PC-3 (cell line): ENCODE data around the gene ARRB2. TPM values are rescaled to one million over a fixed set of nuclear protein-coding genes. Genes with fewer than 3 reads are reported as not detected.

ENCODE experiments used
- ATAC-seq: fragments of 200-7000 bp; cut with Tn5 transposase; 2 replicates; pipeline ENCODE4 v1.9.1; 2020; ENCODE audit warnings: mild to moderate bottlenecking, moderate library complexity
- BruUV-seq: library from RNA; stranded (reverse); fragments of 400-500 nt; replicated peaks from 2 replicates; lab custom pipeline; 2021; lab: Mats Ljungman, UMichigan
- CTCF ChIA-PET: fragments of 300-600 bp; sonication (Branson Sonifier 250); formaldehyde crosslinking; loops from one replicate; lab custom pipeline; 2022; ENCODE audit warnings: antibody characterized with exemption; lab: Charles Lee
- POLR2A ChIA-PET: fragments of 300-600 bp; sonication (Branson Sonifier 250); formaldehyde crosslinking; loops from one replicate; lab custom pipeline; 2022; ENCODE audit warnings: antibody characterized with exemption; ENCODE audit not compliant: unreplicated experiment; lab: Charles Lee
- DNase-seq: peaks from one replicate; pipeline ENCODE4 v3.0.0-alpha.2; 2015
- H2AFZ ChIP-seq: fragments of 300-600 bp; sonication (generic); 2 replicates; pipeline ENCODE4 v1.6.0; 2016; ENCODE audit warnings: antibody characterized with exemption, low read length
- H3F3A ChIP-seq: fragments of 300-600 bp; sonication (generic); one replicate; pipeline ENCODE4 v1.6.0; 2017; ENCODE audit warnings: antibody characterized with exemption, low read length, control low read depth, mild to moderate bottlenecking; ENCODE audit not compliant: unreplicated experiment
- H3K27ac ChIP-seq: fragments of 300-600 bp; sonication (generic); 2 replicates; pipeline ENCODE4 v1.5.1; 2016; ENCODE audit warnings: mild to moderate bottlenecking, low read length
- H3K27me3 ChIP-seq: fragments of 300-600 bp; sonication (generic); 2 replicates; pipeline ENCODE4 v1.6.1; 2016; ENCODE audit warnings: low read length, mixed read lengths
- H3K36me3 ChIP-seq: fragments of 300-600 bp; sonication (generic); 2 replicates; pipeline ENCODE4 v1.6.1; 2016; ENCODE audit warnings: low read depth, mixed run types, low read length, mixed read lengths
- H3K4me1 ChIP-seq: fragments of 300-600 bp; sonication (generic); 2 replicates; pipeline ENCODE4 v1.5.1; 2016; ENCODE audit warnings: low read length; ENCODE audit not compliant: insufficient read depth
- H3K4me2 ChIP-seq: fragments of 300-600 bp; sonication (generic); 2 replicates; pipeline ENCODE4 v1.6.0; 2016; ENCODE audit warnings: low read length
- H3K4me3 ChIP-seq: fragments of 300-600 bp; sonication (generic); 2 replicates; pipeline ENCODE4 v1.5.1; 2016; ENCODE audit warnings: mild to moderate bottlenecking, low read length, mixed read lengths
- H3K79me2 ChIP-seq: fragments of 300-600 bp; sonication (generic); 2 replicates; pipeline ENCODE4 v1.6.1; 2017; ENCODE audit warnings: low read length, mixed read lengths
- H3K9ac ChIP-seq: fragments of 300-600 bp; sonication (generic); 2 replicates; pipeline ENCODE4 v1.6.0; 2016; ENCODE audit warnings: mild to moderate bottlenecking, low read length
- H3K9me2 ChIP-seq: fragments of 300-600 bp; sonication (generic); replicated peaks from 2 replicates; pipeline ENCODE4 v1.6.1; 2016; ENCODE audit warnings: mixed run types, low read length, mixed read lengths
- H3K9me3 ChIP-seq: fragments of 300-600 bp; sonication (generic); 2 replicates; pipeline ENCODE4 v1.6.1; 2016; ENCODE audit warnings: low read length, mixed read lengths
- H4K20me1 ChIP-seq: fragments of 300-600 bp; sonication (generic); 2 replicates; pipeline ENCODE4 v1.6.1; 2016; ENCODE audit warnings: low read length, mixed read lengths
- EZH2 ChIP-seq: fragments of 300-600 bp; sonication (generic); IDR thresholded peaks from one replicate; pipeline ENCODE4 v1.6.1; 2017; ENCODE audit warnings: antibody characterized with exemption, mild to moderate bottlenecking, low read length; ENCODE audit not compliant: unreplicated experiment
- EZH2phosphoT487 ChIP-seq: fragments of 300-600 bp; sonication (generic); IDR thresholded peaks from 2 replicates; pipeline ENCODE4 v1.6.1; 2018; ENCODE audit warnings: mild to moderate bottlenecking, antibody characterized with exemption, low read length, borderline replicate concordance
- intact Hi-C: fragments of 100-400 bp; cut with micrococcal nuclease; formaldehyde crosslinking; loops from 2 replicates; pipeline ENCODE4 v1.9.0; 2023
- total RNA-seq: library from RNA; depleted of rRNA; stranded (reverse); fragments of >200 nt; gene quantifications from 2 replicates; pipeline ENCODE4 v1.2.3, GENCODE V29; 2014
- TF ChIP-seq, protein P1 (sequence below): fragments of 300-600 bp; sonication (generic); conservative IDR thresholded peaks from 2 replicates; pipeline ENCODE4 v1.5.1; 2017; ENCODE audit warnings: antibody characterized with exemption, low read depth, mild to moderate bottlenecking, low read length

ARRB2 gene
- total RNA-seq, 1 experiment from 2014 or later, result 28.1 TPM

DNA sequence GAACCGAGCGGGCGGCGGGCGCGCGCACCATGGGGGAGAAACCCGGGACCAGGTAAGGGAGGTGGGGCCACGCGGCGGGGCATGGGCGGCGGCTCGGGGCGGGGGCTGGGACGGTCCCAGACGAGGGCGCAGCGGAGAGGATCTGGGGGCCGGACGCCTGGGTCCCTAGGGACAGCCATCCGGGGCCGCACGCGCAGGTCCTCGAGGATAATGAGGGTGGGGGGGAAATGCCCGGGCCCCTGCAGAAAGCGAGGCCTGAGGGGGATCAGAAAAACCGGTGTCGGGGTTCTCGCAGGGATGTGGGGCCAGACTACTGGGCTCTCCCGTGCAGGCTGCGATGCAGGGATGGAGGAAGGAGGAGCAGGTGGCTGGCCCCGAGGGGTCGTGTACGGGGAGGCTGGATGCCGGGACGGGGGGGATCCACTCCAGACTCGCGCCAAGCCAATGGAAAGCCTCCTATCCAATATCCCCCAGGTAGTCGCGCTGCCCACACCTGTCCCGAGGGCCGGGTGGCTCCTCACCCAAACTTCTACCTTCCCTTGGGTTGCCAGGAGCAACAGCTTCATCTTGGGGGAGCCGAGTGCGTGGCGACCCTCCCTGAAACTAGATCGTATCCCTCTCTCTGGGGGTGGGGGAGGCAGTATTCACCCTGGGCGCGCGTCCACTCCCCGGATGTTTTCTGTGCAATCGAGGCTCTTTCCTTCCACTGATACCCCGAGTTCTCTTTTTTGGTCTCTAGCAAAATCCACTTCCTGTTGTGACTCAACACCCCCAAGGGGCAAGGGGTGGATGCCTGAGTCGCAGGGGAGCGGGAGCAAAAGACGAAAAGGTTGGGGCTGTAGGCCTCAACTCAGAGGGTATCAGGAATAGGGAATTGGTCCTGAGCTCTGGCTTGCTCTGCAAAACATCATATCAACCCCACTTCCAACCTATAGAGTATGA, 532 bp downstream of the ARRB2 start:
- no peaks in the 10 kb centered on the region for H4K20me1 ChIP-seq
- peaks cover 10% of the 10 kb centered on the region for H3K4me1 ChIP-seq
- no peaks in the 10 kb centered on the region for H3K27me3 ChIP-seq
- H3K27ac ChIP-seq, result peak overlapping the region; percentile 60; the same call in 1 of the 2 replicates
- H3K36me3 ChIP-seq, result no peaks in the 10 kb centered on the region
- ChIA-PET CTCF (interaction anchor here (0.7 to 1.4 kb wide), 4 partner anchors 11 to 79 kb away, joined by 3 to 8 read pairs (median 6); partner anchors contain the start of gene MED11), POLR2A (no interaction called here)
- no peak for ATAC-seq
- H3K4me3 ChIP-seq, result peak overlapping the region; percentile 74
- BruUV-seq, result TSS peak; percentile 29
- H3K4me2 ChIP-seq, result peak overlapping the region; percentile 86
- intact Hi-C loops, result loop anchor here (1.0 kb wide), 1 partner anchor 20 kb away; the partner anchor contains the start of gene MED11
- H3K79me2 ChIP-seq, result peaks cover 19% of the 10 kb centered on the region
- no peak for DNase-seq
- no peaks in the 10 kb centered on the region for H3F3A ChIP-seq
- TF ChIP-seq EZH2phosphoT487 (no peak), EZH2 (no peak)
- TF ChIP-seq, protein P1, sequence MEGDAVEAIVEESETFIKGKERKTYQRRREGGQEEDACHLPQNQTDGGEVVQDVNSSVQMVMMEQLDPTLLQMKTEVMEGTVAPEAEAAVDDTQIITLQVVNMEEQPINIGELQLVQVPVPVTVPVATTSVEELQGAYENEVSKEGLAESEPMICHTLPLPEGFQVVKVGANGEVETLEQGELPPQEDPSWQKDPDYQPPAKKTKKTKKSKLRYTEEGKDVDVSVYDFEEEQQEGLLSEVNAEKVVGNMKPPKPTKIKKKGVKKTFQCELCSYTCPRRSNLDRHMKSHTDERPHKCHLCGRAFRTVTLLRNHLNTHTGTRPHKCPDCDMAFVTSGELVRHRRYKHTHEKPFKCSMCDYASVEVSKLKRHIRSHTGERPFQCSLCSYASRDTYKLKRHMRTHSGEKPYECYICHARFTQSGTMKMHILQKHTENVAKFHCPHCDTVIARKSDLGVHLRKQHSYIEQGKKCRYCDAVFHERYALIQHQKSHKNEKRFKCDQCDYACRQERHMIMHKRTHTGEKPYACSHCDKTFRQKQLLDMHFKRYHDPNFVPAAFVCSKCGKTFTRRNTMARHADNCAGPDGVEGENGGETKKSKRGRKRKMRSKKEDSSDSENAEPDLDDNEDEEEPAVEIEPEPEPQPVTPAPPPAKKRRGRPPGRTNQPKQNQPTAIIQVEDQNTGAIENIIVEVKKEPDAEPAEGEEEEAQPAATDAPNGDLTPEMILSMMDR, result no peak
- no peaks in the 10 kb centered on the region for H3K9me3 ChIP-seq
- H2AFZ ChIP-seq, result peak overlapping the region; percentile 77
- peak overlapping the region; percentile 66 for H3K9ac ChIP-seq
- no peaks in the 10 kb centered on the region for H3K9me2 ChIP-seq

DNA sequence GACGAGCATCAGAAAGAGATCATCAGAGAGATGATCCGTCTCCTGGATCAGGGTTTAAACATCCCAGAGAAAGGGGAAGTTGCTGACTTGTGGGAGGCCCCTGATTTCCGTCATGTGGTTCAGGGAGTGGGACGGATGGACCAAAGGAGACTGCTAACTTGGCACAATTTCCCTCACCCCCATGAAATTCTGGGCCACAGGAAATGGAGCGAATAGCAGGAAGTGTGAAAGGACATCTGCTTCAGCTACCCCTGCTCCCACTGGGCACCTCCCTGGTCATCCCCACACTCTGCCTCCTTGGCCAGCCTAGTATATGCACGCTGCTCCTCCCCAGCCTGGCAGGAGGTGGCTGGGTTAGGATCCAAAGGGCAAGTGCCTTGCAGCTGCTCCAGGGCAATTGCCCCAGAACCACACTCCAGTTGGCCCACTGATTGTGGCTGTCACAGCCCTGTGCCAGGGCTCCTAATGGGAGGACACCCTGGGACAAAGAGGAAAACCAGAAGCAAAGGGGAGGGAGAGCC, 1.3 kb downstream of the ARRB2 start:
- Histone ChIP-seq H3F3A (no peaks in the 10 kb centered on the region), H3K27ac (no peak overlapping the region), H3K4me2 (peak overlapping the region; percentile 86), H3K79me2 (peaks cover 19% of the 10 kb centered on the region), H3K9me2 (no peaks in the 10 kb centered on the region), H2AFZ (no peak overlapping the region), H3K4me3 (peak overlapping the region; percentile 74; the same call in 1 of the 2 replicates), H4K20me1 (no peaks in the 10 kb centered on the region), H3K9me3 (no peaks in the 10 kb centered on the region), H3K36me3 (no peaks in the 10 kb centered on the region), H3K9ac (no peak overlapping the region), H3K27me3 (no peaks in the 10 kb centered on the region), H3K4me1 (peaks cover 8% of the 10 kb centered on the region)
- no peak for ATAC-seq
- ChIA-PET CTCF (no interaction called here), POLR2A (no interaction called here)
- intact Hi-C loops, result no loop called here
- DNase-seq, result no peak
- TF ChIP-seq EZH2phosphoT487, result no peak
- no peak for TF ChIP-seq EZH2
- TF ChIP-seq, protein P1, result no peak
- no TSS peak for BruUV-seq
